A549 (cell line): ENCODE measurements around the gene SPRR1B.

ENCODE experiments used
- BHLHE40 ChIP-seq: IDR thresholded peaks from 2 replicates; pipeline ENCODE4 v1.6.1; 2012; ENCODE audit warnings: low read depth, low read length, inconsistent platforms
- CEBPB ChIP-seq, 2 experiments: fragments of >200 bp in 1 of 2; sonication (Bioruptor Twin) in 1 of 2; formaldehyde crosslinking in 1 of 2; IDR thresholded peaks; 2 replicates each; pipeline ENCODE4 v1.6.1; 2012 to 2016
- ESRRA ChIP-seq: fragments of 150-350 bp; IDR thresholded peaks from 2 replicates; pipeline ENCODE4 v1.6.1; 2014; ENCODE audit warnings: mild to moderate bottlenecking, low read length, borderline replicate concordance
- NFE2L2 ChIP-seq: fragments of 150-350 bp; conservative IDR thresholded peaks from 2 replicates; pipeline ENCODE4 v1.6.1; 2014; ENCODE audit warnings: low read length
- POLR2A ChIP-seq: IDR thresholded peaks from 2 replicates; pipeline ENCODE4 v1.6.1; 2012; ENCODE audit warnings: mild to moderate bottlenecking, low read length
- RARB ChIP-seq: fragments of 250-450 bp; sonication (Bioruptor Pico); IDR thresholded peaks from 2 replicates; pipeline ENCODE4 v1.8.0; 2021; ENCODE audit warnings: mild to moderate bottlenecking, moderate library complexity
- TF ChIP-seq, protein P1 (sequence below): fragments of 450-650 bp; IDR thresholded peaks from 2 replicates; pipeline ENCODE4 v1.6.1; 2014; ENCODE audit warnings: antibody characterized with exemption
- TF ChIP-seq, protein P2 (sequence below): fragments of >200 bp; sonication (Bioruptor Twin); formaldehyde crosslinking; IDR thresholded peaks from 3 replicates; pipeline ENCODE4 v1.5.1; 2016
- TF ChIP-seq, protein P3 (sequence below): IDR thresholded peaks from 2 replicates; pipeline ENCODE4 v1.6.1; 2012

DNA sequence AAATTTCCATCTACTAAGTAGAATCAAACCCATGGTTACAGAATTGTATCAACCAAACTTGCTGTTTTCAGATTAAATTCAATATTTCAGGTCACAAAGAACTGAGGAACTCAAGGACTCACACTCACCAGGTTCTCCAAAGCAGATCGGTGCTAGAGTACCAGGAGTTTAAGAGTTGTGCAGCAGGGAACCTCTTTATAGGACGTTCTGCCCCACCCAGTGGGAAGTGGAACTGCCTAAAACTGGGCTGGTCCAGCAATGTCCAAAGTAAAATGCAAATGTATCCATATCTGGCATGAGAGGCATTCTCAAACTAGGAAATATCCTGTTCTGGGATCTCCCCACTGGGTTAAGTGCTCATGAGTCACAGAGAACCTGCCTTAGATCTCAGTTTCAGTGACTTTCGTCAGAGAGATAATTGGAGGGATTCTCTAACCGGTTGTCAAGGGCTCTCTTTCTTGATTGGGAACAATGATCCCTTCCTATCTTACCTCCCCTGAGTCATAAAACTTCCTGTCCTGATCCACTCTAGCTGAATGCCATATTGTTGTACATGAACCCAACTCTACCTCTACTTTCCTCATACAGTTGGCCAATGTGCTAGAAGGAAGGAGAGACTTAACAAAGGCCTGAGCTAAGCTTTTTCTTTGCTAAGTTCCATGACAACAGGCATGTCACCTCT is 10.1 kb downstream of the SPRR1B start, which contains the start of gene SPRR2D:
- TF ChIP-seq, protein P1, sequence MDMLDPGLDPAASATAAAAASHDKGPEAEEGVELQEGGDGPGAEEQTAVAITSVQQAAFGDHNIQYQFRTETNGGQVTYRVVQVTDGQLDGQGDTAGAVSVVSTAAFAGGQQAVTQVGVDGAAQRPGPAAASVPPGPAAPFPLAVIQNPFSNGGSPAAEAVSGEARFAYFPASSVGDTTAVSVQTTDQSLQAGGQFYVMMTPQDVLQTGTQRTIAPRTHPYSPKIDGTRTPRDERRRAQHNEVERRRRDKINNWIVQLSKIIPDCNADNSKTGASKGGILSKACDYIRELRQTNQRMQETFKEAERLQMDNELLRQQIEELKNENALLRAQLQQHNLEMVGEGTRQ: no peak
- TF ChIP-seq, protein P2, sequence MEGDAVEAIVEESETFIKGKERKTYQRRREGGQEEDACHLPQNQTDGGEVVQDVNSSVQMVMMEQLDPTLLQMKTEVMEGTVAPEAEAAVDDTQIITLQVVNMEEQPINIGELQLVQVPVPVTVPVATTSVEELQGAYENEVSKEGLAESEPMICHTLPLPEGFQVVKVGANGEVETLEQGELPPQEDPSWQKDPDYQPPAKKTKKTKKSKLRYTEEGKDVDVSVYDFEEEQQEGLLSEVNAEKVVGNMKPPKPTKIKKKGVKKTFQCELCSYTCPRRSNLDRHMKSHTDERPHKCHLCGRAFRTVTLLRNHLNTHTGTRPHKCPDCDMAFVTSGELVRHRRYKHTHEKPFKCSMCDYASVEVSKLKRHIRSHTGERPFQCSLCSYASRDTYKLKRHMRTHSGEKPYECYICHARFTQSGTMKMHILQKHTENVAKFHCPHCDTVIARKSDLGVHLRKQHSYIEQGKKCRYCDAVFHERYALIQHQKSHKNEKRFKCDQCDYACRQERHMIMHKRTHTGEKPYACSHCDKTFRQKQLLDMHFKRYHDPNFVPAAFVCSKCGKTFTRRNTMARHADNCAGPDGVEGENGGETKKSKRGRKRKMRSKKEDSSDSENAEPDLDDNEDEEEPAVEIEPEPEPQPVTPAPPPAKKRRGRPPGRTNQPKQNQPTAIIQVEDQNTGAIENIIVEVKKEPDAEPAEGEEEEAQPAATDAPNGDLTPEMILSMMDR: no peak
- TF ChIP-seq NFE2L2: no peak
- no peak for TF ChIP-seq ESRRA
- TF ChIP-seq BHLHE40: no peak
- TF ChIP-seq, protein P3, sequence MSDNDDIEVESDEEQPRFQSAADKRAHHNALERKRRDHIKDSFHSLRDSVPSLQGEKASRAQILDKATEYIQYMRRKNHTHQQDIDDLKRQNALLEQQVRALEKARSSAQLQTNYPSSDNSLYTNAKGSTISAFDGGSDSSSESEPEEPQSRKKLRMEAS: no peak
- TF ChIP-seq POLR2A: no peak
- TF ChIP-seq RARB: no peak
- TF ChIP-seq CEBPB (IDR thresholded peaks at IDR 0.05): no peak
